Activated CD4-positive, alpha-beta T cell treated with anti-CD3 and anti-CD28 coated beads for 4 hours (primary cell): ENCODE data around the gene RPS2.
"Not testable (repeated sequence)": the region's sequence is repeated elsewhere in the genome, so short reads cannot be mapped to it uniquely, and the experiment has no call there.

Experiments used
- DNase-seq, 2 donors: peaks; one replicate each; pipeline ENCODE4 v3.0.0-alpha.2; 2020

The RPS2 gene

DNA sequence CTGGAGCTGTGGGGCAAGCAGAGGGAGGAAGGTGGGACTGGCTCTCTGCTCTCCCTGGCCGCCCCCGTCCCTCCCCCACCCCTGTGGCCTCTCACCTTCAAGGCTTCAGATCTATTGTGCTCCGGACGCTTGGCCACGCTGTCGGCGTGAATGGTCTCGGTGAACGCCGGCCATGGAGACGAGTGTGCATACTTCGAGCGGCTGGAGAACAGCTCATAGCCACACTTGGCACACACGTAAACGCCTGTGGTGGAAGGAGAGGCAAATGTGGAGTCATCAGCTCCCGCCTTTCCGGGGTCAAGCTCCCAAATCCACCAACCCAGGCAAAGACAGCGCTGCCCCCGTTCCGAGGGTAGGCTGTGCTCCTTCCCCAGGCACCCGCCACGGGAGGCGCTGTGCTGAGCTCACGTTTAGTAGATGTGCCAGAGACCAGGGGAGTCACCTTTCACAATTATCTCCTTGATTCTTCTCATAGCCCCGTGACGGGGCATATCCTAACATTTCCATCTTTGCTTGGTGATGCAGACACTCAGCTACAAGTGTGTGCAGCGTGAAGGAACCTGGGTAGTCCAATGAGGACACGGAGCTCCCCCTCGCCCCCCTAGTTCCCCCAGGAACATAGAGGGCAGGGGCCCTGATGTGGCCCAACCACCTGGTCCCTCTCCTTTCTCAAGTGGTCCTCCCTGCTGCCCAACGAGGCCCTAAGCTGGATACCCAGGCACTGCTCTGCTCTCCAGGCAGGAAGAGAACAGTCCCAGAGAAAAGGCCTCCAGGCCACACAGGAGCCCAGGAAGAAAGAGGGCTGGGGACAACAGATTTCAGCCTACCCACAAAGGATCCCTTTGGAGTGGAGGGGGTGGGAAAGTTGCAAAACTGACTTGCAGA lies 23.2 kb downstream of the RPS2 start:
- no peak for DNase-seq

DNA sequence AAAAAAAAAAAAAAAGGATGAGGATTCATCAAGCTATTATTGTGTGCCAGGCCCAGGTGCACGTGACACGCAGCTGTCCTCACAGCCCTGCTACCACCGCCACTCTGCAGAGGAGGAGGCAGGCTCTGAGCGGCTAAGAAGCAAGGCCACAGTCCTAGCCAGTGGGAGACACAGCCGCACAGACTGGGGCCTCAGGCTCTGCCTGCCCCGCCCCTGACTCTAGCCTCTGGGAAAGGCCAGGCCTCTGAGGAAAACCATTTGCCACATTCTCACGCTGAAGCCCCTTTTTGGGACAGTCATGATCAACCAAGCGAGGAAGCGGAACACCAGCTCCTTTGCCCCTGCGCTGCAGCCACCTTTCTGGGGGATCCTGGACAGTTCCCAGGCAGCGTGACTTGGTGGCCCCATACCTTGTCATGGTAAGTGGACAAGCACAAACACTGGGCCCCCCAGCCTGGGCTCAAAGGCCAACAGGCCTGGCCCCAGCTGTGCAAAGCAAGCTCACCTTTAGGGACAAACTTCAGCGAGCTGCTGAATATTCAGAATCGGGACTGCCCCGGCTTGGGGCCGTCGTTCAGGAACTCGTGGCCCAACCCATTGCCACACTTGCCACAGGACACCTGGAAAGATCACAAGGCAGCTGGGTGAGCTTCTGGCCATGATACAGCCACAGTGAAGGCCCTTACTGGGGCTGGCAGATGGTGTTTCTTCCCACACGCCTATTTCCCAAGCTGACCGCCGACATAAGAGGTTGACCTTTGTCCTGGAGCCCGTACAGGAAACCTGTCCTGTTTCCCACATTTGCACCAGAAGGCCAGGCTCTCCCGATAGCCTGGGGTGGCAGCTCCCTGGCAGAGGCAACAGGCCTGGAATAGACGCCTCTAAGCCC lies 24.1 kb downstream of the RPS2 start:
- DNase-seq, result no peak

- not testable (repeated sequence) for DNase-seq
These were observed 24.8 kb downstream of the RPS2 start for GRCh38 chr16:1939833-1940232.

GRCh38 chr16:1938910-1939309 lies 25.7 kb downstream of the RPS2 start:
- DNase-seq, result no peak

DNA sequence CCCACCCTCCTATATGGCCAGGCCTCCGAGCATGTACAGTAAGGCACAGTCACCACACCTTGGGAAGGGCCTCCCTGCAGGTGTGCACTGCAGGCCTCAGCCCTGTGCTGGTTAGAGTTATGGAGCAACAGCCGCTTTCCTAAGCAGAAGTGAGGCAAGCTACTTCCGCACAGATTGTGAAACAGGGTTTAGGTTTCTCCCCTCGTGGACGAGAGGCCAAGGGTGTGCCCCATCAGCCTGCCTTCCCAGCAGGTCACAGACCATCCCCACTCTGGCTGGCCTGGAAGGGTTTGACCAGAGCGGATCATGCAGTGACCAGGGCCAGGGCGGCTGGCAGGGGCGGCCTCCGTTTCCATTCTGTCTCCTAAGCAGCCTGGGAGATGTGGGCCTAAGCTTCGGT lies 26.3 kb downstream of the RPS2 start:
- no peak for DNase-seq

DNA sequence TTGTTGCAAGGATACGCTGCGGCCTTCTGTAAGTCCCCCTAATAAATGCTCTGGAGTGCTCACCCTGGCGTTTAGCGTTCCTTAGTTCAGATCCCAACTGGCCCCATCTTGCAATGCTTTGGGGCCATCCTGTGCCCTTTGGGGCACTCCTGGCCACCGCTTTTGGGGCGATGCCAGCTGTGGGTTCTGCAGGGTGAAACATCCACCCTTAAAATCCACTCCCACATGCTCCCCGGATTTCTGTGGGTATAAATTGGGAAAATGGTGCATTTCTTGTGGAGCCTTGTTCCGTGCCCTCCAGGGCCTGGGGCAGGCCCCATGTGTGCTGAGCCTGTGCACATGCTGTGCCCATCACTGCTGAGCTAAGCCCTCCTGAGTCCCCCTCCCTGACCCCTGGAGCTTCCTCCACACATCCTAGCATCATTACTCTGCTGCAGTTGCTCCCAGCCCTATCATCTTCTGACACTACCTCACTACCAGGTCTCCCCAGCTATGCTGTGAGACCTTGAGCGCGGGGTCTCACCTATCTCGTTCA lies 27.6 kb downstream of the RPS2 start:
- DNase-seq, result no peak

DNA sequence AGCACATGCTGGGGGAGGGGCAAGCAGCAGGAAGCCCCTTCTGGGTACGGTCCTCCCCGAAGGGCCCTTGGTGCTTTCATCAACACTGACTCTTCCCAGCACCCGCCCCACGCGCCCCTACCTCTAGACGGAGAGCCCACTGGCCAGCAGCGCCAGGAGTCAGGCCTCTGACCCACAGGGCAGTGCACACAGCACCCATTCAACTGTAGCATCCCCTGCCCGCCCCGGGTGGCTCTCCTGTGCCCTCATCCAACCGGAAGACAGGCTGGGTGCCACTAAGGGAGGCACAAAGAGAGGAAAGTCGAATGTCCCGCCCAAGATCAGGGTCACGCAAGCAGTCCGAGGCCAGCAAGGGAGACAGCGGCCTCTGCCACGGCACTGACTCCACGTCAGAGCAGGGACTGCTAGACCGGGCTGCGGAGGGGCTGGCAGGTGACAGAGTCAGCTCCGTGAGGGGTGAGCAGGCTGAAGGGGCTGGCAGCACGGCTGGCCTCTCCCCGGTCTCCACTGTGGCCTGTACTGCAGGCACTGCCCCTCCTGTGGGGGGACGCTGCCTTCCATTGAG lies 31.4 kb downstream of the RPS2 start:
- no peak for DNase-seq

GRCh38 chr16:1932050-1933028 lies 32.3 kb downstream of the RPS2 start:
- no peak for DNase-seq

GRCh38 chr16:1930338-1930720 lies 34.3 kb downstream of the RPS2 start:
- DNase-seq, result no peak

GRCh38 chr16:1929578-1930337 lies 34.9 kb downstream of the RPS2 start:
- peak; percentile 90 to 92 for DNase-seq

GRCh38 chr16:1929105-1929504 lies 35.5 kb downstream of the RPS2 start:
- DNase-seq, result no peak

GRCh38 chr16:1926271-1926670 lies 38.4 kb downstream of the RPS2 start:
- DNase-seq, result no peak

GRCh38 chr16:1924095-1924494 lies 40.5 kb downstream of the RPS2 start:
- no peak for DNase-seq

DNA sequence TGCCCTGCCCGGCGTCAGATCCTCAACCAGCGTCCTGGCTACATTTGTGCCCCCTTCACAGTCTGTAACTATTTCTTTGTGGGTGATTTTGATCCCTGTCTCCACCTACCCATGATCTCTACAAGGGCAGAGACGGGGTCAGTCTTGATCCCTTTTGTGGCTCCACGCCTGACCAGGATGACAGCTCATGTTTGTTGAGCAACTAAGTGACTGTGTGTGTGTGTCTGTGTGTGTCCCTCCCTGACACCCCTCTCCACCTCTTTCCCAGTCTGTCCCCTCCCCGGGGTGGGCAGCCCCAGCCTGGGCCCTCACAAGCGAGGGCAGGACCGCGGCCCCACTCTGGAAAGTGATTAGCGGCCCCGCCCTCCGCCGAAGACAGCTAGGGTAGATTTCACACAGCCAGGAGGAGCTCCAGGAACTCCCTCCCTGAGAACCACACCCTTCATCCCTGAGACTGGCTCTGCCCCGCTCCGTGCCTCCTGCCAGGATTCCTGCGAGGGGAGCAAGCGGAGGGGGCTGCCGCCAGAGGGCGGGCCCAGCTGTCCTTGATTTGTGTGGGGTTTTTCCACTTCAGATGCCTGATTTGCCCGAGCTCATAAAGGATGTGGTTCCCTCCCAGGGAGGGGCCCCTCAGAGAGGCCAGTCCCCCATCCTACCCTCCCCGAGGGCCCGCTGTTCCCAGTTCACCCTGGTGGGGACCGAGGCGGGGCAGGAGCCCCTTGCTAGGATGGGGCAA lies 41.2 kb downstream of the RPS2 start:
- DNase-seq, result no peak

- no peak for DNase-seq
These were observed 42.3 kb downstream of the RPS2 start for GRCh38 chr16:1922357-1922756.

DNA sequence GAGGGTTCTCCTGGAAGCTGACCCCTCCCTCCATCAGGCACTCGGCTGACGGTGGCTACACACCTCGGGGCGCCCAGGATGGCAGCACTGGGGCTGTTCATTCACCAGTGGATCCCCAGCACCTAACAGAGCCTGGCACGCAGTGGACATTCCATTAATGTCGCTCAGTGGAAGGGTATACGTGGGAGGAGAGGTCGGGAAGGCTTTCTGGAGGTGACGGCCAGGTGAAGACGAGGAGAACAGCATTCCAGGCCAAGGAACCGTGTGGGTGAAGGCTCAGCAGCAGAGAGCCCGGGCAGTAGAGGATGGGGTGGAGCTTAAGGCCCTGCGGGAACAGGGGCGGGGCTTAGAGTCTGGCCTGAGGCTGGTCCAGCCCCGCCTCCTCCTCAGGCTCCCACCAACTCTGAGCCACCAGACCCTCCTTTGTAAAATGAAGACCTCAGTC lies 43.9 kb downstream of the RPS2 start:
- DNase-seq, result no peak

DNA sequence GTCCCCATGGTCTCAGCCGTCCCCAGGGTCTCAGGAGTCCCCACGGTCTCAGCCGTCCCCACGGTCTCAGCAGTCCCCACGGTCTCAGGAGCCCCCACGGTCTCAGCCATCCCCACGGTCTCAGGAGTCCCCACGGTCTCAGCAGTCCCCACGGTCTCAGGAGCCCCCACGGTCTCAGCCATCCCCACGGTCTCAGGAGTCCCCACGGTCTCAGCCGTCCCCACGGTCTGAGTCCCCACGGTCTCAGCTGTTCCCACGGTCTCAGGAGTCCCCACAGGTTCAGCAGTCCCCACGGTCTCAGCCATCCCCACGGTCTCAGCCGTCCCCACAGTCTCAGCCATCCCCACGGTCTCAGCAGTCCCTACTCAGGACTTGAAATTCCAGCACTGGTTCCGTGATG lies 44.5 kb downstream of the RPS2 start:
- not testable (repeated sequence) for DNase-seq

DNA sequence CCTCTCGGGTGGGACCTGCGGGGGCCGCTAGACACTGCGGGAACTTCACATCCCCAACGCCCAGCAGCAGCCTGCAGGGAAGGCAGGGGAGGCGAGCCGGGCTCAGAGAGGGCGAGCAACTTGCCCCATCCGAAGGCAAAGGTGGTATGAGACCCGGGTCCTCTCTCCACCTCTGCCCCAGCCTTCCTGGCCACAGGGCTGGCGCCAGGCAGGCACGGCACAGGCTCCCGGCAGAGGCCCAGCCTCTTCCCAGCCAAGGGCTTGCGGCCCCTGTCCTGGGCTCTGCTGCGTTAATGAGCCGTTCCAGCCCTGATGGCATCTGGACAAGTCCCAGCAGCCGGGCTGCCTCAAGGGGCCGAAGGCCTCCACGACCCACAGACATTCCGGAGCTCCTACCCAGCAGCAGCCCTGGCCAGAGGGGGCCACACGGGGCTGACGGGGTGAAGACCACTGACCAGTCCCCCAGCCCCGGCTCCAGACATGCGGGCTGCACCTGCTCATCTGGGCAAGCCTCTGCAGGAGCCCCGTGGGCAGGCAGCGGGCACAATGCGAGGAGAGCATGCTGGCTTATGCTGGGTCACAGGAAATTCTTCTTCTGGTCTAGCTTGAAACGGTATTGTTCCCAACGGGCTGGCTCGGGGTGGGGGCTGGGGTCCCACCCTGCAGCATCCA lies 45.2 kb downstream of the RPS2 start:
- DNase-seq, result no peak

DNA sequence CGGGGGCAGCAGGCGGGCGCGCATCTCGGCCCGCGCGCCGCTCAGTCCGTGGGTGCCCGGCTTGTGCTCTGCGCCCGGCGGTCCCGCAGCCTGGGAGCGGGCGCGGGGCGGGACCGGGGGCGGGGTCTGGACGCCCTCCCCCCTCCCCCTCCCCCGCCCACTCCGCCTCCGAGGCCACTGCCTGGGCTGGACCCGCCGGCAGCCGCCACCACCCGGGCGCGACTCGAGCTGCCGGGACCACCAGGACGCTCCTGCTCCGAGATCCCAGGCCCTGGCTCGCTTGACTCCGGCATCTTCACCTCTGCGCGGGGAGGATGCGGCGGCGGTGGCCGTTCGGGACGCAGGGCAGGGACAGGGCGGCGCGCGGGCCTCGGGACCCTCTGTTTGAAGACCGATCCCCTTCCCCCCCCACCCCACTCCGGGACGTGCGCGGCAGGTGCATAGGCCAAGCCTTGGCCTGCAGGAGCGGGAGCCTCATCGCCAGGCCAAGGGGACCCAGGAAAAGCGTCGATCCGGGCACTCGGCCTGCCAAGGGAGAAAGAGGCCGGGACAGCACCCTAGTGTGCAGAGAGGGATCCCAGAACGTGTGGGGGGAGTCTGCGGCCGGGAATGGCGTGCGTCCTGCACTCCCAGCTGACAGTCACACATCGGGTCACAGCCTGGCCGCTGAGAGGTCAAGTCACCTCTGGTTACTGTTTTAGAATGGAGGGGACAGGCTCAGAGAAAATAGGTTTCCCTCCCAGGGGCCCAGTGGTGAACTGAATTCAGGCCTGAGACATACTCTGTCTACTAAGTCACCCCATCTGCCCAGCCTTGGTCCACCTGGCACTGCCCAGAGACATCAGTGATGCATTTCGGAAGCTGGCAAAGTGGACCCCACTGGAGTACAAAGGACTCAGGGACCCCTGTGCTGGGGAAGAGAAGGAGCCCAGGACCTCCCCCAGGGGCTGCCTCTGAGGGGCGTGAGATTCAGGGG lies 46.0 kb downstream of the RPS2 start, which contains the start of gene HS3ST6:
Gene HS3ST6 (minus strand): TSS at position 65 of the 976 bp plus-strand sequence. CDS start 92 bp downstream, outside the sequence.
- DNase-seq, result no peak
